ENCODE results near the gene ZNF668.

Gene ZNF668

GRCh38 chr16:31063495-31063842, 10.6 kb downstream of the ZNF668 start:
- Histone ChIP-seq H3K27ac (no peak overlapping the region), H3K4me3 (ENCODE audit: low read depth in 1 of 2, low read length in 1 of 2) (no peak overlapping the region), H3K4me1 (ENCODE audit: control insufficient read depth in 1 of 2, insufficient read depth in 1 of 2, low read depth in 1 of 2, low read length in 1 of 2) (peaks cover 6 to 9% of the 10 kb centered on the region in 2 experiments), H3K9me3 (no peaks in the 10 kb centered on the region), H3K27me3 (no peaks in the 10 kb centered on the region), H3K36me3 (peaks cover 30% of the 10 kb centered on the region)
- TF ChIP-seq CTCF (IDR thresholded peaks at IDR 0.05) = no peak

GRCh38 chr16:31061813-31062440, 12.1 kb downstream of the ZNF668 start:
- H3K27ac ChIP-seq = no peak overlapping the region
- TF ChIP-seq CTCF (IDR thresholded peaks at IDR 0.05) = no peak
- no peaks in the 10 kb centered on the region for H3K9me3 ChIP-seq
- H3K27me3 ChIP-seq = no peaks in the 10 kb centered on the region
- peaks cover 6 to 9% of the 10 kb centered on the region in 2 experiments for H3K4me1 ChIP-seq (ENCODE audit: control insufficient read depth in 1 of 2, insufficient read depth in 1 of 2, low read depth in 1 of 2, low read length in 1 of 2)
- no peak overlapping the region for H3K4me3 ChIP-seq (ENCODE audit: low read depth in 1 of 2, low read length in 1 of 2)
- H3K36me3 ChIP-seq = peaks cover 35% of the 10 kb centered on the region

GRCh38 chr16:31061126-31061812, 12.8 kb downstream of the ZNF668 start:
- Histone ChIP-seq H3K36me3 (peaks cover 35% of the 10 kb centered on the region), H3K9me3 (no peaks in the 10 kb centered on the region), H3K4me3 (ENCODE audit: low read depth in 1 of 2, low read length in 1 of 2) (no peak overlapping the region), H3K27me3 (no peaks in the 10 kb centered on the region), H3K27ac (no peak overlapping the region), H3K4me1 (ENCODE audit: control insufficient read depth in 1 of 2, insufficient read depth in 1 of 2, low read depth in 1 of 2, low read length in 1 of 2) (peaks cover 5 to 6% of the 10 kb centered on the region in 2 experiments)
- no peak for TF ChIP-seq CTCF (IDR thresholded peaks at IDR 0.05)

GRCh38 chr16:31055613-31056012, 18.4 kb downstream of the ZNF668 start:
- Histone ChIP-seq H3K9me3 (no peaks in the 10 kb centered on the region), H3K36me3 (peaks cover 10% of the 10 kb centered on the region), H3K27me3 (no peaks in the 10 kb centered on the region), H3K4me1 (ENCODE audit: control insufficient read depth in 1 of 2, insufficient read depth in 1 of 2, low read depth in 1 of 2, low read length in 1 of 2) (no peaks in the 10 kb centered on the region), H3K27ac (no peak overlapping the region), H3K4me3 (ENCODE audit: low read depth in 1 of 2, low read length in 1 of 2) (no peak overlapping the region)
- TF ChIP-seq CTCF (IDR thresholded peaks at IDR 0.05) = no peak

GRCh38 chr16:31052114-31052513, 21.9 kb downstream of the ZNF668 start:
- Histone ChIP-seq H3K27me3 (no peaks in the 10 kb centered on the region), H3K27ac (no peak overlapping the region), H3K9me3 (no peaks in the 10 kb centered on the region), H3K4me1 (ENCODE audit: control insufficient read depth in 1 of 2, insufficient read depth in 1 of 2, low read depth in 1 of 2, low read length in 1 of 2) (peaks cover 0 to 4% of the 10 kb centered on the region in 2 experiments), H3K4me3 (ENCODE audit: low read depth in 1 of 2, low read length in 1 of 2) (no peak overlapping the region), H3K36me3 (no peaks in the 10 kb centered on the region)
- no peak for TF ChIP-seq CTCF (IDR thresholded peaks at IDR 0.05)
